Stomach (tissue), 4 donors: ENCODE data around the gene OSBP2.

Source experiments
- EP300 ChIP-seq: sonication (generic); formaldehyde crosslinking; IDR thresholded peaks from one replicate; pipeline ENCODE4 v1.6.1; 2017; ENCODE audit warnings: antibody characterized with exemption
- POLR2A ChIP-seq, 4 donors: fragments of 450-650 bp; IDR thresholded peaks; one replicate each; pipeline ENCODE4 v1.6.1; 2016; ENCODE audit warnings: antibody characterized with exemption in 4 of 4, control low read depth in 2 of 4, mild to moderate bottlenecking in 1 of 4, moderate library complexity in 1 of 4
- POLR2AphosphoS5 ChIP-seq, 3 donors: sonication (generic); formaldehyde crosslinking; IDR thresholded peaks; one replicate each; pipeline ENCODE4 v1.6.1; 2016; ENCODE audit warnings: antibody characterized with exemption in 3 of 3
- TF ChIP-seq, protein P1 (sequence below), 7 experiments: fragments of 450-650 bp in 4 of 7; fragments of 200-600 bp in 3 of 7; sonication (generic) in 3 of 7; IDR thresholded peaks; one replicate each; pipeline ENCODE4 v1.5.1; 2016 to 2019; ENCODE audit warnings: antibody characterized with exemption in 7 of 7, control low read depth in 2 of 7, mild to moderate bottlenecking in 1 of 7

DNA sequence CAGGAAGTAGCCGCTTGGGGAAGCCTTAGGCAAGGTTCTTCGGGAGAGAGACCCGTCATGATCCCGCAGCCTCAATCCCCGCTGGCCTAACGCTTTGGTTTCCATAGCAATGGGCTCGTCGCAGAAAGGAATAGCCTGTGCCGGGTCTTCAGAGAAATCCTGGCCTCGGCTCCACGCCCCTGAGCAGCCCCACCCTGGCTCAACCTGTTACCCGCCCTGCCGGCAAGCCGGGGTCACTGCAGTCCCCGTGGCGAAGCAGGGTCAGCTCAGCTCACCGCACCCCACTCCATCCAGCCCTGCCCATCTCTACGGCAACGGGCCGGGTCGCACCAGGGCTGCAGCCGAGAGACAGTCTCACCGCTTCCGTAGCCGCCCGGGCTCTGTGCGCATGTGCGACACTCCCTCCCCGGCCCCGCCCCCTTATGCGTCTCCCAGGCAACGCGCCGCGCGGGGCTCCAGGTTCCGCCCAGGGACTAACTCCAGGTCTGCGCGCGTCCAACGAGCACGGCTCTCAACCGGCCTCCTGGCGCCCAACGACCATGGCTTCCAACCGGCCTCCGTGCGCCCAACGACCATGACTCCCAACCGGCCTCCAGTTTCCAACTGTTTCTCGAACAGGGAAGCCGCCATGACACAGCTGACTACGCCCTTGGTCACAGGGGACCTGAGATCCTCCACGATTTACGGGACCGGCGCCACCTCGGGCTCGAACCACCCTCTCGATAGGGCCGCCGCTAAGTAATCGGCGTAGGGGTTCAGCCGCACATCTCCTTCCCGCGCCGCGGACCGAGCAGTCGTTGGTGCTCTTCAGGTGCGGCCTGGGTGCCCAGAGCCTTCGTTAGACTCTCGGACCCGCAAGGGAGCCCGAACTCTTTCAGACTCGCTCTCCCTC lies 26.9 kb upstream of the OSBP2 start, which contains the start of gene DUSP18:
- TF ChIP-seq, protein P1, sequence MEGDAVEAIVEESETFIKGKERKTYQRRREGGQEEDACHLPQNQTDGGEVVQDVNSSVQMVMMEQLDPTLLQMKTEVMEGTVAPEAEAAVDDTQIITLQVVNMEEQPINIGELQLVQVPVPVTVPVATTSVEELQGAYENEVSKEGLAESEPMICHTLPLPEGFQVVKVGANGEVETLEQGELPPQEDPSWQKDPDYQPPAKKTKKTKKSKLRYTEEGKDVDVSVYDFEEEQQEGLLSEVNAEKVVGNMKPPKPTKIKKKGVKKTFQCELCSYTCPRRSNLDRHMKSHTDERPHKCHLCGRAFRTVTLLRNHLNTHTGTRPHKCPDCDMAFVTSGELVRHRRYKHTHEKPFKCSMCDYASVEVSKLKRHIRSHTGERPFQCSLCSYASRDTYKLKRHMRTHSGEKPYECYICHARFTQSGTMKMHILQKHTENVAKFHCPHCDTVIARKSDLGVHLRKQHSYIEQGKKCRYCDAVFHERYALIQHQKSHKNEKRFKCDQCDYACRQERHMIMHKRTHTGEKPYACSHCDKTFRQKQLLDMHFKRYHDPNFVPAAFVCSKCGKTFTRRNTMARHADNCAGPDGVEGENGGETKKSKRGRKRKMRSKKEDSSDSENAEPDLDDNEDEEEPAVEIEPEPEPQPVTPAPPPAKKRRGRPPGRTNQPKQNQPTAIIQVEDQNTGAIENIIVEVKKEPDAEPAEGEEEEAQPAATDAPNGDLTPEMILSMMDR (IDR thresholded peaks at IDR 0.05) = peak in 3 of 7 experiments; percentile 20 to 52 (median 28)
- TF ChIP-seq POLR2A (IDR thresholded peaks at IDR 0.05) (peak in 1 of 4 donors; percentile 14), POLR2AphosphoS5 (IDR thresholded peaks at IDR 0.05) (peak in 2 of 3 donors; percentile 59 to 86), EP300 (no peak)
